GM23338 (cell line): ENCODE measurements around the gene NOL9.

Source experiments
- CREB1 ChIP-seq: fragments of 250-450 bp; sonication (Bioruptor Pico); IDR thresholded peaks from 2 replicates; pipeline ENCODE4 v1.5.0; 2020; ENCODE audit warnings: low read depth, mild to moderate bottlenecking, moderate library complexity
- ETS1 ChIP-seq: IDR thresholded peaks from 2 replicates; pipeline ENCODE4 v1.6.1; 2016; ENCODE audit warnings: antibody characterized with exemption
- EZH2 ChIP-seq: fragments of 200-600 bp; sonication (generic); IDR thresholded peaks from one replicate; pipeline ENCODE4 v1.8.0; 2017; ENCODE audit warnings: antibody characterized with exemption, mild to moderate bottlenecking, low read depth; ENCODE audit not compliant: unreplicated experiment
- EZH2phosphoT487 ChIP-seq: fragments of 200-600 bp; sonication (generic); IDR thresholded peaks from one replicate; pipeline ENCODE4 v1.8.1; 2018; ENCODE audit warnings: antibody characterized with exemption; ENCODE audit not compliant: unreplicated experiment
- JUNB ChIP-seq: IDR thresholded peaks from one replicate; pipeline ENCODE4 v1.6.1; 2016; ENCODE audit warnings: antibody characterized with exemption; ENCODE audit not compliant: unreplicated experiment
- NANOG ChIP-seq: IDR thresholded peaks from 2 replicates; pipeline ENCODE4 v1.6.1; 2016; ENCODE audit warnings: antibody characterized with exemption, borderline replicate concordance
- POLR2AphosphoS5 ChIP-seq: IDR thresholded peaks from 2 replicates; pipeline ENCODE4 v1.6.1; 2016; ENCODE audit warnings: antibody characterized with exemption, low read depth
- STAT1 ChIP-seq: IDR thresholded peaks from one replicate; pipeline ENCODE4 v1.6.1; 2016; ENCODE audit warnings: antibody characterized with exemption; ENCODE audit not compliant: unreplicated experiment
- ZNF114 ChIP-seq: fragments of 250-450 bp; sonication (Bioruptor Pico); IDR thresholded peaks from 2 replicates; pipeline ENCODE4 v1.5.0; 2020; ENCODE audit warnings: mild to moderate bottlenecking, moderate library complexity
- ZNF331 ChIP-seq: fragments of 250-450 bp; sonication (Bioruptor Pico); IDR thresholded peaks from 2 replicates; pipeline ENCODE4 v1.5.0; 2020; ENCODE audit warnings: low read depth, mild to moderate bottlenecking, moderate library complexity
- TF ChIP-seq, protein P1 (sequence below): IDR thresholded peaks from one replicate; pipeline ENCODE4 v1.6.1; 2018; ENCODE audit warnings: antibody characterized with exemption; ENCODE audit not compliant: unreplicated experiment
- TF ChIP-seq, protein P2 (sequence below), 2 experiments: fragments of 200-600 bp in 1 of 2; sonication (generic) in 1 of 2; conservative IDR thresholded peaks; 2 replicates each; pipeline versions ENCODE4 v1.5.1 to v1.6.1; 2016 to 2017; ENCODE audit warnings: antibody characterized with exemption in 2 of 2, low read depth in 2 of 2, mild to moderate bottlenecking in 2 of 2, moderate library complexity in 1 of 2

DNA sequence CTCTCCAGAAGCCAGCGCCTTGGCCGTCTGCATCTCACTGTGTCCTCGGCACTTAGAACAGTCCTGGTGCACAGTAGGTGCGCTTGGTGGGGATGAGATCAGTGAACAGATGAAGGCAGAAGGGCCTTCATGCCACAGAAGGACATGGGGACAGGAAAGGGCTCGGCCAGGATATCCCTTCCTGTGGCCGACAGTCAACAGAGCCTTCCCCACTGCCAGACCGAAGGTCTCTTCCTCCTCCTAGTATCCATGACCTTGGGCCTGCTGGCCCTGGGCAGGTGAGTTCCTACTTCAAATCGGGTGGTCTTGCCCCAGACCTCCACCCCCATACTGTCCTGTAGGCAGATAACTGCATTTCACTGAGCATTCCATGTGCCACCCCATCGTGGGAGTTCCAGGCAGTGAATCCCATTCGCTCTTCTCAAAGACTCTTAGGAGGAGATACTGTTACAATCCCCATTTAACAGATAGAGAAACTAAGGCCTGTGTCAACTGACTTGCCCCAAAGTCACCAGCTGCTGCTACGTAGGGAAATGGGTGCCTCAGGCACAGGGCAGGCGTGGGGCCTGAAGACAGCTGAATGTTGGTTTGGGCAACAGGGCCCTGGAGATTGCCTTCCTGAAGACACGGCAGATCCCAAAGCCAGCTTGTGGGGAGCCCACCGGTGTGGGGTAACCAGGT, 66.4 kb downstream of the NOL9 start:
- TF ChIP-seq, protein P1, sequence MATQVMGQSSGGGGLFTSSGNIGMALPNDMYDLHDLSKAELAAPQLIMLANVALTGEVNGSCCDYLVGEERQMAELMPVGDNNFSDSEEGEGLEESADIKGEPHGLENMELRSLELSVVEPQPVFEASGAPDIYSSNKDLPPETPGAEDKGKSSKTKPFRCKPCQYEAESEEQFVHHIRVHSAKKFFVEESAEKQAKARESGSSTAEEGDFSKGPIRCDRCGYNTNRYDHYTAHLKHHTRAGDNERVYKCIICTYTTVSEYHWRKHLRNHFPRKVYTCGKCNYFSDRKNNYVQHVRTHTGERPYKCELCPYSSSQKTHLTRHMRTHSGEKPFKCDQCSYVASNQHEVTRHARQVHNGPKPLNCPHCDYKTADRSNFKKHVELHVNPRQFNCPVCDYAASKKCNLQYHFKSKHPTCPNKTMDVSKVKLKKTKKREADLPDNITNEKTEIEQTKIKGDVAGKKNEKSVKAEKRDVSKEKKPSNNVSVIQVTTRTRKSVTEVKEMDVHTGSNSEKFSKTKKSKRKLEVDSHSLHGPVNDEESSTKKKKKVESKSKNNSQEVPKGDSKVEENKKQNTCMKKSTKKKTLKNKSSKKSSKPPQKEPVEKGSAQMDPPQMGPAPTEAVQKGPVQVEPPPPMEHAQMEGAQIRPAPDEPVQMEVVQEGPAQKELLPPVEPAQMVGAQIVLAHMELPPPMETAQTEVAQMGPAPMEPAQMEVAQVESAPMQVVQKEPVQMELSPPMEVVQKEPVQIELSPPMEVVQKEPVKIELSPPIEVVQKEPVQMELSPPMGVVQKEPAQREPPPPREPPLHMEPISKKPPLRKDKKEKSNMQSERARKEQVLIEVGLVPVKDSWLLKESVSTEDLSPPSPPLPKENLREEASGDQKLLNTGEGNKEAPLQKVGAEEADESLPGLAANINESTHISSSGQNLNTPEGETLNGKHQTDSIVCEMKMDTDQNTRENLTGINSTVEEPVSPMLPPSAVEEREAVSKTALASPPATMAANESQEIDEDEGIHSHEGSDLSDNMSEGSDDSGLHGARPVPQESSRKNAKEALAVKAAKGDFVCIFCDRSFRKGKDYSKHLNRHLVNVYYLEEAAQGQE = no peak
- TF ChIP-seq, protein P2, sequence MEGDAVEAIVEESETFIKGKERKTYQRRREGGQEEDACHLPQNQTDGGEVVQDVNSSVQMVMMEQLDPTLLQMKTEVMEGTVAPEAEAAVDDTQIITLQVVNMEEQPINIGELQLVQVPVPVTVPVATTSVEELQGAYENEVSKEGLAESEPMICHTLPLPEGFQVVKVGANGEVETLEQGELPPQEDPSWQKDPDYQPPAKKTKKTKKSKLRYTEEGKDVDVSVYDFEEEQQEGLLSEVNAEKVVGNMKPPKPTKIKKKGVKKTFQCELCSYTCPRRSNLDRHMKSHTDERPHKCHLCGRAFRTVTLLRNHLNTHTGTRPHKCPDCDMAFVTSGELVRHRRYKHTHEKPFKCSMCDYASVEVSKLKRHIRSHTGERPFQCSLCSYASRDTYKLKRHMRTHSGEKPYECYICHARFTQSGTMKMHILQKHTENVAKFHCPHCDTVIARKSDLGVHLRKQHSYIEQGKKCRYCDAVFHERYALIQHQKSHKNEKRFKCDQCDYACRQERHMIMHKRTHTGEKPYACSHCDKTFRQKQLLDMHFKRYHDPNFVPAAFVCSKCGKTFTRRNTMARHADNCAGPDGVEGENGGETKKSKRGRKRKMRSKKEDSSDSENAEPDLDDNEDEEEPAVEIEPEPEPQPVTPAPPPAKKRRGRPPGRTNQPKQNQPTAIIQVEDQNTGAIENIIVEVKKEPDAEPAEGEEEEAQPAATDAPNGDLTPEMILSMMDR (conservative IDR thresholded peaks at IDR 0.05; ENCODE audit: low read depth in 2 of 2) = no peak
- TF ChIP-seq CREB1 (CRISPR knock-in tag) (no peak), POLR2AphosphoS5 (no peak), EZH2 (no peak), ZNF114 (CRISPR knock-in tag) (no peak), ZNF331 (CRISPR knock-in tag) (no peak), JUNB (no peak), EZH2phosphoT487 (no peak), NANOG (no peak), STAT1 (no peak), ETS1 (no peak)
